ENCODE results near the gene ITPR2.

Gene ITPR2

GRCh38 chr12:26807292-26807691 lies 25.7 kb downstream of the ITPR2 start:
- no peak overlapping the region for H3K9ac ChIP-seq (ENCODE audit: low read length in 5 of 5)
- H3K9me3 ChIP-seq (ENCODE audit: control insufficient read depth in 5 of 5, low read length in 5 of 5), result no peaks in the 10 kb centered on the region
- H3K36me3 ChIP-seq (ENCODE audit: control insufficient read depth in 5 of 5, insufficient read depth in 5 of 5, low read length in 5 of 5), result no peaks in the 10 kb centered on the region
- no peak overlapping the region for H3K27ac ChIP-seq (ENCODE audit: low read depth, low read length)
- no peak overlapping the region for H3K4me3 ChIP-seq (ENCODE audit: low read depth in 1 of 5, low read length in 5 of 5)
- no peaks in the 10 kb centered on the region for H3K27me3 ChIP-seq (ENCODE audit: control insufficient read depth in 5 of 5, insufficient read depth in 4 of 5, low read length in 5 of 5)
- H3K4me1 ChIP-seq (ENCODE audit: control insufficient read depth in 5 of 5, insufficient read depth in 5 of 5, low read length in 5 of 5), result peaks cover 1 to 24% (median 17%) of the 10 kb centered on the region in 5 donors

DNA sequence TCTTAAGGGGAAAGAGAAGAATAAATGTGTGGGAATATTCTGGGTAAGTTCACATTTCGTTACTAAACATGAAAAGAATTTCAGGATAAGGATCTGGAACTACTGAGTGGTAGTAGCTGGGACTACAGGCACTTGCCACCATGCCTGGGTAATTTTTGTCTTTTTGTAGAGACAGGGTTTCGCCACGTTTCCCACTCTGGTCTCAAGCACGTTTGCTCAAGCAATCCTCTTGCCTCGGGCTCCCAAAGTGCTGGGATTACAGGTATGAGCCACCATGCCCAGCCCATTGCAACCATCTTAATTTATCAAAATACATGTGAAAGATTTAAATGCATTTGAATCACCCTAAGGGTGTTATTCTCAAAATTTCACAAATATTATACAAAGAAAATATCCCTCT lies 26.4 kb downstream of the ITPR2 start:
- no peak overlapping the region for H3K9ac ChIP-seq (ENCODE audit: low read length in 5 of 5)
- no peak overlapping the region for H3K4me3 ChIP-seq (ENCODE audit: low read depth in 1 of 5, low read length in 5 of 5)
- no peaks in the 10 kb centered on the region for H3K27me3 ChIP-seq (ENCODE audit: control insufficient read depth in 5 of 5, insufficient read depth in 4 of 5, low read length in 5 of 5)
- H3K4me1 ChIP-seq (ENCODE audit: control insufficient read depth in 5 of 5, insufficient read depth in 5 of 5, low read length in 5 of 5), result peaks cover 1 to 24% (median 17%) of the 10 kb centered on the region in 5 donors
- H3K27ac ChIP-seq (ENCODE audit: low read depth, low read length), result no peak overlapping the region
- no peaks in the 10 kb centered on the region for H3K9me3 ChIP-seq (ENCODE audit: control insufficient read depth in 5 of 5, low read length in 5 of 5)
- no peaks in the 10 kb centered on the region for H3K36me3 ChIP-seq (ENCODE audit: control insufficient read depth in 5 of 5, insufficient read depth in 5 of 5, low read length in 5 of 5)

GRCh38 chr12:26805401-26805971 lies 27.5 kb downstream of the ITPR2 start:
- Histone ChIP-seq H3K4me1 (ENCODE audit: control insufficient read depth in 5 of 5, insufficient read depth in 5 of 5, low read length in 5 of 5) (peaks cover 1 to 20% (median 14%) of the 10 kb centered on the region in 5 donors), H3K9ac (ENCODE audit: low read length in 5 of 5) (no peak overlapping the region), H3K27me3 (ENCODE audit: control insufficient read depth in 5 of 5, insufficient read depth in 4 of 5, low read length in 5 of 5) (no peaks in the 10 kb centered on the region), H3K27ac (ENCODE audit: low read depth, low read length) (no peak overlapping the region), H3K36me3 (ENCODE audit: control insufficient read depth in 5 of 5, insufficient read depth in 5 of 5, low read length in 5 of 5) (peaks cover 0 to 2% (median 0%) of the 10 kb centered on the region in 5 donors), H3K4me3 (ENCODE audit: low read depth in 1 of 5, low read length in 5 of 5) (no peak overlapping the region), H3K9me3 (ENCODE audit: control insufficient read depth in 5 of 5, low read length in 5 of 5) (no peaks in the 10 kb centered on the region)

GRCh38 chr12:26803552-26803951 lies 29.4 kb downstream of the ITPR2 start:
- H3K4me1 ChIP-seq (ENCODE audit: control insufficient read depth in 5 of 5, insufficient read depth in 5 of 5, low read length in 5 of 5), result peaks cover 1 to 11% (median 4%) of the 10 kb centered on the region in 5 donors
- H3K9ac ChIP-seq (ENCODE audit: low read length in 5 of 5), result no peak overlapping the region
- H3K27me3 ChIP-seq (ENCODE audit: control insufficient read depth in 5 of 5, insufficient read depth in 4 of 5, low read length in 5 of 5), result no peaks in the 10 kb centered on the region
- H3K27ac ChIP-seq (ENCODE audit: low read depth, low read length), result no peak overlapping the region
- H3K36me3 ChIP-seq (ENCODE audit: control insufficient read depth in 5 of 5, insufficient read depth in 5 of 5, low read length in 5 of 5), result peaks cover 0 to 2% (median 0%) of the 10 kb centered on the region in 5 donors
- no peaks in the 10 kb centered on the region for H3K9me3 ChIP-seq (ENCODE audit: control insufficient read depth in 5 of 5, low read length in 5 of 5)
- H3K4me3 ChIP-seq (ENCODE audit: low read depth in 1 of 5, low read length in 5 of 5), result no peak overlapping the region

DNA sequence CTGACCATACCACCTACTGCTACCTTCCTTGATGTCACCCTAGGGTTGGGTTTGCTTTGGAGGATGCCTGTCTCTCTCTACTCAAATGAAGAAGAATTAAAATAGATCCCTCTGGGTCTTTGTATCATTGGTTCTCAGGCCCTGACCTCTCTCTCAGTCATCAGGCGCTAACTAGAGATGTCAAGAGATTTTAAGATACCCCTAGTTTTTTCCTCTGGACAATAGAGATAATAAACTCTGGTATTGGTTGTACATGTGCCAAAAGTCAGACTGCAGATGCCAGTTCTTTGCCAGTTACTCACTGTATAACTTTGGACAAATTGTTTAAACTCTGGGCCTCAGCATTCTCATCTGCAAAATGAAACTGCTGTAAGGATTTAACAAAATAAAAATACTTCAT lies 31.5 kb downstream of the ITPR2 start:
- H3K27ac ChIP-seq (ENCODE audit: low read depth, low read length), result no peak overlapping the region

GRCh38 chr12:26800858-26801257 lies 32.1 kb downstream of the ITPR2 start:
- H3K36me3 ChIP-seq (ENCODE audit: control insufficient read depth in 5 of 5, insufficient read depth in 5 of 5, low read length in 5 of 5), result peaks cover 0 to 2% (median 0%) of the 10 kb centered on the region in 5 donors
- no peak overlapping the region for H3K4me3 ChIP-seq (ENCODE audit: low read depth in 1 of 5, low read length in 5 of 5)
- H3K9me3 ChIP-seq (ENCODE audit: control insufficient read depth in 5 of 5, low read length in 5 of 5), result no peaks in the 10 kb centered on the region
- H3K27me3 ChIP-seq (ENCODE audit: control insufficient read depth in 5 of 5, insufficient read depth in 4 of 5, low read length in 5 of 5), result no peaks in the 10 kb centered on the region
- H3K27ac ChIP-seq (ENCODE audit: low read depth, low read length), result no peak overlapping the region
- H3K4me1 ChIP-seq (ENCODE audit: control insufficient read depth in 5 of 5, insufficient read depth in 5 of 5, low read length in 5 of 5), result peaks cover 0 to 10% (median 4%) of the 10 kb centered on the region in 5 donors
- H3K9ac ChIP-seq (ENCODE audit: low read length in 5 of 5), result no peak overlapping the region

More for the DNA sequence above, 31.5 kb downstream of the ITPR2 start:
- H3K9ac ChIP-seq (ENCODE audit: low read length in 5 of 5), result no peak overlapping the region
- no peak overlapping the region for H3K4me3 ChIP-seq (ENCODE audit: low read depth in 1 of 5, low read length in 5 of 5)
- H3K36me3 ChIP-seq (ENCODE audit: control insufficient read depth in 5 of 5, insufficient read depth in 5 of 5, low read length in 5 of 5), result peaks cover 0 to 2% (median 0%) of the 10 kb centered on the region in 5 donors
- no peaks in the 10 kb centered on the region for H3K9me3 ChIP-seq (ENCODE audit: control insufficient read depth in 5 of 5, low read length in 5 of 5)
- no peaks in the 10 kb centered on the region for H3K27me3 ChIP-seq (ENCODE audit: control insufficient read depth in 5 of 5, insufficient read depth in 4 of 5, low read length in 5 of 5)
- H3K4me1 ChIP-seq (ENCODE audit: control insufficient read depth in 5 of 5, insufficient read depth in 5 of 5, low read length in 5 of 5), result peaks cover 0 to 10% (median 4%) of the 10 kb centered on the region in 5 donors

DNA sequence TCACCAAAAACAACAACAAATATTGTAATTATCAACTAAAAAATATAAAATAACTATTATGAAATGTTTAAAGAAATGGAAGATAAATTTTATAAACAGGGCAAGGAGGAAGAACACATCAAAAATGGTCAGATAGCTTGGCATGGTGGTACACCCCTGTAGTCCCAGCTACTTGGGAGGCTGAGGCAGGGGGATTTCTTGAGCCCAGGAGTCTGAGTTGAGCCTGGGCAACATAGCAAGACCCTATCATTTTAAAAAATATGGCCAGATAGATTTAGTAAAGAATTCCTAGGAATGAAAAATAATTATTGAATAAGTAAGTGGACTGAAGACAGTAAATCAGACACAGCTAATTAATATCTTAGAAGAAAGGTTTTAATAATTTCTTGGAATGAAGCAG lies 32.6 kb downstream of the ITPR2 start:
- Histone ChIP-seq H3K4me3 (ENCODE audit: low read depth in 1 of 5, low read length in 5 of 5) (no peak overlapping the region), H3K9me3 (ENCODE audit: control insufficient read depth in 5 of 5, low read length in 5 of 5) (no peaks in the 10 kb centered on the region), H3K27me3 (ENCODE audit: control insufficient read depth in 5 of 5, insufficient read depth in 4 of 5, low read length in 5 of 5) (no peaks in the 10 kb centered on the region), H3K27ac (ENCODE audit: low read depth, low read length) (no peak overlapping the region), H3K9ac (ENCODE audit: low read length in 5 of 5) (no peak overlapping the region), H3K36me3 (ENCODE audit: control insufficient read depth in 5 of 5, insufficient read depth in 5 of 5, low read length in 5 of 5) (peaks cover 0 to 2% (median 0%) of the 10 kb centered on the region in 5 donors), H3K4me1 (ENCODE audit: control insufficient read depth in 5 of 5, insufficient read depth in 5 of 5, low read length in 5 of 5) (peaks cover 0 to 10% (median 4%) of the 10 kb centered on the region in 5 donors)

- Histone ChIP-seq H3K9ac (ENCODE audit: low read length in 5 of 5) (no peak overlapping the region), H3K27ac (ENCODE audit: low read depth, low read length) (no peak overlapping the region)
Observed at GRCh38 chr12:26799741-26800140, 33.3 kb downstream of the ITPR2 start.

GRCh38 chr12:26798640-26799039 lies 34.4 kb downstream of the ITPR2 start:
- Histone ChIP-seq H3K9ac (ENCODE audit: low read length in 5 of 5) (no peak overlapping the region), H3K27ac (ENCODE audit: low read depth, low read length) (no peak overlapping the region), H3K4me3 (ENCODE audit: low read depth in 1 of 5, low read length in 5 of 5) (no peak overlapping the region), H3K9me3 (ENCODE audit: control insufficient read depth in 5 of 5, low read length in 5 of 5) (no peaks in the 10 kb centered on the region), H3K36me3 (ENCODE audit: control insufficient read depth in 5 of 5, insufficient read depth in 5 of 5, low read length in 5 of 5) (peaks cover 0 to 2% (median 0%) of the 10 kb centered on the region in 5 donors), H3K27me3 (ENCODE audit: control insufficient read depth in 5 of 5, insufficient read depth in 4 of 5, low read length in 5 of 5) (no peaks in the 10 kb centered on the region), H3K4me1 (ENCODE audit: control insufficient read depth in 5 of 5, insufficient read depth in 5 of 5, low read length in 5 of 5) (peaks cover 0 to 10% (median 4%) of the 10 kb centered on the region in 5 donors)

More at GRCh38 chr12:26799741-26800140, 33.3 kb downstream of the ITPR2 start:
- Histone ChIP-seq H3K27me3 (ENCODE audit: control insufficient read depth in 5 of 5, insufficient read depth in 4 of 5, low read length in 5 of 5) (no peaks in the 10 kb centered on the region), H3K9me3 (ENCODE audit: control insufficient read depth in 5 of 5, low read length in 5 of 5) (no peaks in the 10 kb centered on the region), H3K36me3 (ENCODE audit: control insufficient read depth in 5 of 5, insufficient read depth in 5 of 5, low read length in 5 of 5) (peaks cover 0 to 2% (median 0%) of the 10 kb centered on the region in 5 donors), H3K4me3 (ENCODE audit: low read depth in 1 of 5, low read length in 5 of 5) (no peak overlapping the region), H3K4me1 (ENCODE audit: control insufficient read depth in 5 of 5, insufficient read depth in 5 of 5, low read length in 5 of 5) (peaks cover 0 to 10% (median 4%) of the 10 kb centered on the region in 5 donors)

DNA sequence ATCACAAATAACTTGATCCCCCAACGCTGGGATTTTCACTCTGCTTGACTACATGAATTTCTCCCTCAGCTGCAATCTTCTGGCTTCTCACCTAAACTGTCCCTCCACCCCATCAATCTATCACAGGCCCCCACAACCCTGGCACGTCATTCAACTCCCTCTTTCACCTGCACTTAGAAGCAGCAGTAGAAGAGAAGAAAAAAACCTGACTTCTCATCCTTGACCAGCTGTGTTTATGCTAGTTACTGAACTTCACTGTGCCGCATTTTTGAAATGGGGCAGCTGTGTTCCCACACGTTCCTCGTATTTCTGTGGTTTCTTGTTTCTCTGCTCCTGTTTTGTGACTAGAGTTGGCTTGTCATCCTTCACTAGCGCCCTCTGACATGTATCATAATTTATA lies 35.0 kb downstream of the ITPR2 start:
- Histone ChIP-seq H3K27ac (ENCODE audit: low read depth, low read length) (no peak overlapping the region), H3K27me3 (ENCODE audit: control insufficient read depth in 5 of 5, insufficient read depth in 4 of 5, low read length in 5 of 5) (no peaks in the 10 kb centered on the region), H3K9me3 (ENCODE audit: control insufficient read depth in 5 of 5, low read length in 5 of 5) (no peaks in the 10 kb centered on the region), H3K4me3 (ENCODE audit: low read depth in 1 of 5, low read length in 5 of 5) (no peak overlapping the region), H3K36me3 (ENCODE audit: control insufficient read depth in 5 of 5, insufficient read depth in 5 of 5, low read length in 5 of 5) (peaks cover 0 to 2% (median 0%) of the 10 kb centered on the region in 5 donors), H3K9ac (ENCODE audit: low read length in 5 of 5) (no peak overlapping the region), H3K4me1 (ENCODE audit: control insufficient read depth in 5 of 5, insufficient read depth in 5 of 5, low read length in 5 of 5) (peaks cover 0 to 7% (median 0%) of the 10 kb centered on the region in 5 donors)

Data from subcutaneous abdominal adipose tissue (tissue), 5 donors.